Stimulated activated CD8-positive, alpha-beta memory T cell treated with anti-CD3 and anti-CD28 coated beads, Interleukin-4, amount 100 ng/mL, for 24 hours (primary cell): ENCODE data around the gene C16orf95.

Experiments used
- DNase-seq: peaks from one replicate; pipeline ENCODE4 v3.0.0-alpha.2; 2020; ENCODE audit warnings: low read depth

Gene C16orf95

DNA sequence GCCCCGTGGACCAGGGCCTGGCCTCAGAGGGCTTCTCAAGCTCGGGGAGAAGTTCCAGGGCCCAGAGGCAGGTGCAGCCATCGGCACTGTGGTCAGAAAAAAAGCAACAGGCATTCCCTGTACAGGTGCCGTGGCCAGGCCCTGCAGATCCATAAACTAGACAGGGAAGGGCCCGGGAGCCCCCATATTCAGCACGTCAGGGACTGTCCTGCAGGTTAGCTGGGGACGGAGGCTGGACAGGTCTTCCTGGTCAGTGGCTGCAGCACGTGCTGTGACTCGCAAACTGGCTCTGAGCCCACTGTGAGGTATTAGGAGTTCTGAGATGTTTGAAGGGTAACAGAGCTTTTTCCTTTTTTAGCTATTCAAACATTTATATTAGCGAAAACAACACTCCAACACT is 15.0 kb upstream of the C16orf95 start:
- no peak for DNase-seq

DNA sequence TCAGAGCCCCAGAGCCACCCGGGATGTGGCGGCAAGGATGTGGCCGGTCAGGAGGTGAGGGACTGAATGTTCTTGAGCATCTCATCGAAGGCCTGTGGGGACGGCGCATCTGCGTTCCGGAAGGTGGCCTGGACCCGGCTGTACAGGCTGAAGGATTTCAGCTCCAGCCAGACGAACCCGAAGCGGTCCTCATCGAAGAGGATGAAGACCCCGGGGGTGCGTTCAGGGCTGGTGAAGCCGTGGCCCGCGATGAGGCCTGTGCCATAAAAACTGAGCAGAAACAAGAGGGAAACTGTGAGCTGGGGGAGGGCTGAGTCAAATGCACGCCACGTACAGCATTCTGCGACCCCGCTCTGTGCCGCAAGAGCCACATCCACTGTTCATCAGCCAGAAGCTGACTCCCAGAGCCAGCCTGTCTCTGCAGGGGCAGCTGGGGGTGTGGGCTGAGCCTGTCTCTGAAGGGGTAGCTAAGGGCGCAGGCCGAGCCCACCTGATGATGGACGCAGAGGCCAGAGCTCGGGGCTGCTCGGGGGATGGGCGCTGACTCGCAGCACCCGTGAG is 14.1 kb upstream of the C16orf95 start:
- no peak for DNase-seq

- DNase-seq: no peak
These were observed 13.5 kb upstream of the C16orf95 start for GRCh38 chr16:87330646-87331045.

DNA sequence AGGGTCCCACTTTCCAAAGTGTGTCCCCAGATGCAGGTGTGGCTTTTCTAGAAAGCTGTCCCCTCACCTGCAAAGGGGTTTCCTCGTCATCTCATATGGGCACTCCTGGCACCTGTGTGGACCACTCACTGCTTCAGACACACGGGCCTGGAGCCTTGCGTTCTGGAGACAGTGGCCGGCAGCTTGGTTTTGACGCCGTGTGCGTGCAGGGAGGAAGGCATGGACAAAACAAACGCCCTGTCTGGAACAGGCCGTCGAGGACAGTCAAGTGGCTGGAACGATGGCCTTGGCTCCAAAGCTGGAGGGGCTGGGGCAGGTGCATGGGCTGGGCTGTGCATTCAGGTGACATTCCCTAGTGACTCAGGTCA is 13.0 kb upstream of the C16orf95 start:
- DNase-seq: no peak

DNA sequence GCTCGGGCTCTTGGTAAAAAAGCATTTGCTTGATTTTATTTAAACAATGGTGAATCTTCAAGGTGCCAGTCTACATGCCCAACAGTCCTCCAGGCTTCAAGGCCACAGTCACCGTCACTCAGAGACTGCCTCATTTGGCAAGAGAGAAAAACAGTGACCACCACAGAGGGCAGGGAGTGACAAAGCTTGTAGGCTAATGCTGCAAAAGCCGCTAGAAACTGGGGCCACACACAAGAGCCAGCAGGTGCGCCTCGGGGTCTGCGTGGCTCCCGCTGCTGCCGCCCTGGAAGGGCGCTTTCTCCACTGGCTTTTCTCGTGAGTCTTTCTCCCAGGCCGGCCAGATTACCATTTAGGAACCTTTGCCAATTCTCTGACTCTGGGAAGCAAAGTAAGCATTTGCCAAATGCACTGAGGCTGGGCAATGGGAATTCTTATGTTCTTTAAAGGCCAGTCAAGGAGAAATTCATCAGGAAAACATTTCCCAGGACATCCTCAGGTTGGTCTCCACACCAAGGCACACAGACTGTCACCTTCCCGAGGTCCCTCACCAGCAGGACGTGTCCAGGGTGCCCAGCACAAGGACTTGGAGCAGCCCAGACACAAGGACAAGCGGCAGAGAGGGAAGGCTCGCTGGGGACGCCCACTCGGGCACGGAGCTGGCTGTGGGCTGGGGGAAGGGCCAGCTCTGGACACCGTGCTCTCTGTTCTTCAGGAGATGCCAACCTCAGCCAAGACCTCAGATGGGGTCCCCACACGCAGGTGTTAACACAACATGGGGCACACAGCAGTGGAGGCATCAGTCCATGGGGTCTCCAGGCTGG is 12.5 kb upstream of the C16orf95 start:
- DNase-seq: no peak

GRCh38 chr16:87328846-87329245 is 11.7 kb upstream of the C16orf95 start:
- DNase-seq: no peak

DNA sequence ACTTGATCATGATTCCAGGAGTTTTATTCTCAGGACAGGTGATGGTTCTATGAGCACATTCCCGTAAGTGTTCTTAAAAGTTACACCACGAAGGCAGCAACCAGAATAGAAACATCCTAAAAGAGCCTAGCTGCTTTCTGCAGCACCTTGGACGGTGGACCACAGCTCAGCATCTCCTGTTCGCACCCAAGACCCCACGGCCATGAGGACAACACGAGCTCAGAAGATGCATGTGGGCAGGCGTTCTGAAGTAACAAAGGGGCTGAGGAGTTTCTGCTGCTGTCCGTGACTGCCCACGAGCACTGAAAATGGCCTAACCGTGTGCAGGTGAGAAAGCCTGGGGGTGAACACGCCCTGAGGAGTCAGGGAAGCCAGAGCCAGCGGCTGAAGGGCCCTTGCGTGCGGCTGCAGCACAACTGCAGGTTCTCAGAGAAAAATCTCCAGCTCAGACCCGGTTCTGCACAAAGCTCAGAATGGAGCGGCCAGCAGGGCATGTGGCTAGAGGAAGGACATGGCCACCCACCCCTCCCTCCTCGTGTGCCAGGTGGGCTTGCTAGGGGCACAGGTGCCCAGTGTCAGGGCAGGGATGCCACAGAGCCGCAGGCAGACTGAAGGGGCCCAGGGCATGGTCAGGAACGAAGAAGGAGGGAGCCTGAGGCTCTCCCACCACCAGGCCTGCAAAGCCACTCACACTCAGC is 10.8 kb upstream of the C16orf95 start:
- no peak for DNase-seq

DNA sequence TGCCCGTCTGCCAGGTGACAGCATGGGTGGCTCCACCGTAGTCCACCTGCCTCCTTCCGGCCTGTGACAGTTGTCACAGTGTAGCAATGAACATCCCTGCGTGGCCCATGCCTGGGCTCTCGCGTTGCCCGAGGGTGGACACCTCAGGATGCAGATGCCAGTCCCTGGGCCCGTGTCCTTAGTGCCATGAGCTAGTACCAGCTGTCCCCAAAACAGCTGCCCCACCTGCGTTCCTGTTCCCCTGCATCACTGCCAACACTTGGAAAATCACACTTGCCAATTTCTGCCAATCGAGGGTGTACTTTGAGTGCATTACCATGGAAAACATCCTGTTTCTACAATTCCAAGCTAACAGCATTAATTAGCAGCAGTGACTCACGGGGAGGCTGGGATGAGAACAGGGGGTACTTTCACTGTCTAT is 9.0 kb upstream of the C16orf95 start:
- DNase-seq: no peak

- DNase-seq: no peak
These were observed 8.2 kb upstream of the C16orf95 start for GRCh38 chr16:87325423-87325858.

DNA sequence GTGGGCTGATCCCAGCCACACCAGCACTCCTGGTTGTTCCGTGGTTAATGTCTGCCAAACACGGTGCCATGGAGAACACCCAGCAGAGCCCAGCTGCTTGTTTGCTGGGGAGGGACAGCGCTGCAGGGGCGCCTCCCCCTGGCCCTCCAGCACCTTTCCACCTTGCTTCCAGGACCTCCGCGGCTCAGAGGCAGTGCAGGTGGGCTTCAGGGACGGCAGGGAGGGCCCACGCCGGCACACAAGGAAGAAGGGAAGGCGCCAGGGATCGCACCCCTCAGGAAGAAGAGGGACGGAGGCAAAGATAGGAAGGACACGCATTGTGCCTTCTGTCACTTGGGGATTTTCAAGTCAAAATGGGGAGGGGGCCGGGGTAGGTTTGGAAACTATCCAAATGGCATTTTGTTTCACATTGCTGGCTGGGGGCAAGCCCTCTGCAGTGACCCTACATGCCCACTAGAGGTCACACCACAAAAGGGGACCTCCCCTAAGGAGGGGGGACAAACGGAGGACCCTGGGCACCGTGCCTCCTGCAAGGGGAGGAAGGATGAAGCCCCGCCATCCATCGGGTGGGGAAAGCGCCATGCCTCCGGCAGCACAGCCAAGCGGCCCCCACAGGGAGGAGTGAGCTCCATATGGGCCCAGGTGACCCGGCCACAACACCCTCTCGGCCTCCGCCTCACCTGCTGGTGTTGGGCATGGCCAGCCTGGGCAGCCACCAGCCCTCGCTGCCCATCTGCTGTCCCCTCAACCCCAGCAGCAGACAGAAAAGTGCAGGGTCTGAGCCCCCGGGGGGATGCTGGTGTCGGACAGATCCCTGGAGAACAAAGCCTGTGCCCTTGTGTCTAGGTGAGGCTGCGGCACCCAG is 7.5 kb upstream of the C16orf95 start:
- DNase-seq: peak; percentile 16

- DNase-seq: no peak
These were observed 6.7 kb upstream of the C16orf95 start for GRCh38 chr16:87323727-87324410.

GRCh38 chr16:87322833-87323726 is 5.9 kb upstream of the C16orf95 start:
- no peak for DNase-seq

GRCh38 chr16:87322360-87322759 is 5.2 kb upstream of the C16orf95 start:
- DNase-seq: no peak

DNA sequence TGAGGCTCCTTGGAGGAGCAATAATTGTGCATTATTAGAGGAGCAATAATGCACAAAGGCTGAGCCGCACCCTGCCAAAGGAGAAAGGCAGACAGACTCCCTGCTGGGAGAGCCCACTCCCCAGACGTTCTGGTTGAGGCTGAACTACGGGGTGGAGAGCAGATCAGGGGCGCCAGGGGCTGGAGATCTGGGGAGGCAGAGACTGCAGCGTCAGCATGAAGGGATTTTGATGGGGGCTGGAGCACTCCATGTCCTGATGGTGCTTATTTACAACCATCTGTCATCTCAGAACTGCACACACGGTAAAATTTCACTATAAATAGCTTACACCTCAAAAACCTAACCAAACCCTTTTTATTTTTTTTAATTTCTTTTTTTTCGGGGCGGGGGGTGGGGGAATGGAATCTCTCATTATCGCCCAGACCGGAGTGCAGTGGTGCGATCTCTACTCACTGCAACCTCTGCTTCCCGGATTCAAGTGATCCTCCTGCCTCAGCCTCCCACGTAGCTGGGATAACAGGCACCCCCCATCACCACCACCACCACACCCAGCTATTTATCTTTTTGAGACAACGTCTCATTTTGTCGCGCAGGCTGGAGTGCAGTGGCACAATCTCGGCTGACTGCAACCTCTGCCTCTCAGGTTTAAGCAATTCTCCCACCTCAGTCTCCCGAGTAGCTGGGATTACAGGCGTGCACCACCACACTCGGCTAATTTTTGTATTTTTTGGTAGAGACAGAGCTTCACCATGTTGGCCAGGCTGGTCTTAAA is 4.3 kb upstream of the C16orf95 start:
- DNase-seq: no peak

GRCh38 chr16:87320510-87321227 is 3.5 kb upstream of the C16orf95 start:
- no peak for DNase-seq

DNA sequence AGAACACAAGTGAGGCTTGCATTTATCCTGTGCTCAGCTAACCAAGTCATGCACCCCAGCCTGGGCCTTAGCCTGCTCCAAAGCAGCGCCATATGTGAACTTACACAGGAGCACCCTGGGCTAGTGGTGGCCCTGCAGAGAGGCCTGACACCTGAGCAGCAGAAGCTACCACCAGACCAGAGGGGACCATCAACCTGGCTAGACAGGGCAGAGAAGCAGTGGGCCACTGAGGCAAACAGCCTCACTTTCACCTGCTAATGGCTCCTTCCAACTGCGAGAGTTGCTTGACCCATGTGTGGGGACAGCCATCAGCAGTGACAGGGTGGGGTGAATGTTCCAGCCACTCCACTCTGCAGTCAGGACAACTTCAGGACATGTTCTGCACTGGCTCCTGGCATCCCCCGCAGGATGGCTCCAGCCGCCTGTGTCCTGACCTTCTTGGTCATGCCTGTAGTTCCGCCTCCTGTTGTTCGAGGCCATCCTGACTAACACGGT is 2.9 kb upstream of the C16orf95 start:
- no peak for DNase-seq

DNA sequence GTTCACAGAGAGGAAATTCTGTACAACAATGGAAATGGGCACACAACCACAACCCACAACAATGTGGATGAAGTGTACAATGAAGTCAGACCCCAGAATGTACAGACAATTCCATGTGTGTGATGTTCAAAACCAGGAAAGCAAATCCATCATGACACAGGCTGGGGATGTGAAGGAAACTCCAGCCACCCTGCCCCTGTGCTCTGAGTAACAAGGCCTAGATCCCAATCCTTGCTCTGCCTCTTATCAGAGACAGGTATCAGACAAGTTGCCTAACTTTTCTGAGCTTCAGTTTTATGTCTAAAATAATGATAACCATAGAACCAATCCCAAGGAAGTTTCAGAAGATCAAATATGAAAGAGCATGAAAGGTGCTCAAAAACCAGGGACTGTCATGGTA is 1.8 kb upstream of the C16orf95 start:
- no peak for DNase-seq

DNA sequence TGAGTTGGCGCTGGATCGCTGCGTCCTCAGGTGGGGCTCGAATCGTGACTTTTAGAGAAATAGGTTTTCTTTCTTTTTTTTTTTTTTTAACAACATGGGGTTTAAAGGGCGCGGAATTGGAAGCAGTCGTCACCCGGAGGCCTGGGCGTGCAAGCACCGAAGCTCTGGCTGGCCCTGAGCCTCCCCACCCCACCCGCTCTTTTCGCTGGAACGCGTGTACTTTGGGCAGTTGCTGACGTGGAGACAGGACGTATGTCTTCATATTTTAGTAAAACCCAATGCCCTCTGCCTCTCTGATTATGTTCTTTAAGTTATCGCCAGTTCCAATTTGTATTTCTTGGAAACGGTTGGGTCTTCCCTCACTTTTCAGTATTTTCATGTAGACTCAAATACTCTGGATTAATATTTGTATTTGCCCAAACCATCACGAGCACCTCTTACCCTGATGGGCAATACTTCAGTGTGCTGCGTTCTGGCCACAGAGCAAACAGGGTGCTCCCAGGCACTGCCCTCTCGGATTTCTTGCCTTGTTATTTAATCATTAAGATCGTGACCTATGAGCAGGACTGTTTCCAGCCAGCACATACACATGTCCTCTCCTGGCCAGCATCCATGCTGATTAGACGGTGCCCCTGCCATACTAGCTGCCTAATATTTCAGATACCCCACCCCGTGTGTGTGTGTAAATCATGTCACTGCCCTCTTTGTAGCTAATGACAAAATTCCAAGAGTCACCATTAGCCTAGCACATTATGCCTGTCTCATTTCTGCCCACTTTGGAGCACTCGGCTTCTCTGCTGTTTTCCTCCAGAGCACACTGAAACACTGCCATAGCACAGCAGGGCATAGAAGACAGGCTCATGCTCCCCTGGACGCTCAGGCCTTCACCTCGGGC is 805 bp upstream of the C16orf95 start:
- DNase-seq: peak; percentile 21
